Neuron (in vitro differentiated cells): ENCODE measurements around the gene C19orf25.
A peak's percentile ranks its signal among the peaks of the same experiment; 100 is the strongest.
"Not testable (repeated sequence)": the region's sequence is repeated elsewhere in the genome, so short reads cannot be mapped to it uniquely, and the experiment has no call there.

Experiments
- H2AFZ ChIP-seq: one replicate; pipeline ENCODE4 v1.6.1; 2013; ENCODE audit warnings: low read depth, mild to moderate bottlenecking, inconsistent platforms, low read length, moderate library complexity
- H3K27me3 ChIP-seq: one replicate; pipeline ENCODE4 v1.6.1; 2013; ENCODE audit warnings: low read length; ENCODE audit not compliant: insufficient read depth
- H3K36me3 ChIP-seq: one replicate; pipeline ENCODE4 v1.6.1; 2013; ENCODE audit warnings: low read length; ENCODE audit not compliant: insufficient read depth
- H3K4me1 ChIP-seq: one replicate; pipeline ENCODE4 v1.6.1; 2013; ENCODE audit warnings: low read length; ENCODE audit not compliant: insufficient read depth
- H3K4me3 ChIP-seq: 2 replicates; pipeline ENCODE4 v1.5.1; 2013; ENCODE audit warnings: mild to moderate bottlenecking, low read length, moderate library complexity
- H3K9me3 ChIP-seq: one replicate; pipeline ENCODE4 v1.6.1; 2013; ENCODE audit warnings: low read length

The C19orf25 gene

GRCh38 chr19:1509602-1510441 lies 30.8 kb upstream of the C19orf25 start:
- Histone ChIP-seq H3K9me3 (peaks cover 3% of the 10 kb centered on the region), H3K4me3 (no peak overlapping the region), H2AFZ (no peak overlapping the region), H3K4me1 (no peaks in the 10 kb centered on the region), H3K27me3 (peaks cover 28% of the 10 kb centered on the region), H3K36me3 (no peaks in the 10 kb centered on the region)

DNA sequence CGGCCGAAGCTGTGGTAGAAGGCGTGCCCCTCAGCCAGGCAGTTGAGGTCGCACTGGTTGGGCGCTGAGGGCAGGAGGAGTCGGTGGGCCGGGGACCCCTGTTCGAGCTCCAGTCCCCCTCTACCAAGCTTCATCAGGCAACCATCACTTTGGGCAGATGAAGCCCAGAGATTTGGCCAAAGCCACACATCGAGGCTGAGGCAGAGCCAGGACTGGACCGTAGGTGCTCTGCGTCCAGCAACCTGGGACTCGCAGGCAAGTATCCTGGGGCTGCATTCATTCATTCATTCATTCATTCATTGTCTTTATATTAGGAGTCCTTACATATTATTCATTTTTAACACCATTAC lies 29.5 kb upstream of the C19orf25 start:
- Histone ChIP-seq H3K4me1 (no peaks in the 10 kb centered on the region), H3K36me3 (no peaks in the 10 kb centered on the region), H2AFZ (no peak overlapping the region), H3K27me3 (peaks cover 22% of the 10 kb centered on the region), H3K9me3 (peaks cover 3% of the 10 kb centered on the region), H3K4me3 (peak overlapping the region; percentile 38)

DNA sequence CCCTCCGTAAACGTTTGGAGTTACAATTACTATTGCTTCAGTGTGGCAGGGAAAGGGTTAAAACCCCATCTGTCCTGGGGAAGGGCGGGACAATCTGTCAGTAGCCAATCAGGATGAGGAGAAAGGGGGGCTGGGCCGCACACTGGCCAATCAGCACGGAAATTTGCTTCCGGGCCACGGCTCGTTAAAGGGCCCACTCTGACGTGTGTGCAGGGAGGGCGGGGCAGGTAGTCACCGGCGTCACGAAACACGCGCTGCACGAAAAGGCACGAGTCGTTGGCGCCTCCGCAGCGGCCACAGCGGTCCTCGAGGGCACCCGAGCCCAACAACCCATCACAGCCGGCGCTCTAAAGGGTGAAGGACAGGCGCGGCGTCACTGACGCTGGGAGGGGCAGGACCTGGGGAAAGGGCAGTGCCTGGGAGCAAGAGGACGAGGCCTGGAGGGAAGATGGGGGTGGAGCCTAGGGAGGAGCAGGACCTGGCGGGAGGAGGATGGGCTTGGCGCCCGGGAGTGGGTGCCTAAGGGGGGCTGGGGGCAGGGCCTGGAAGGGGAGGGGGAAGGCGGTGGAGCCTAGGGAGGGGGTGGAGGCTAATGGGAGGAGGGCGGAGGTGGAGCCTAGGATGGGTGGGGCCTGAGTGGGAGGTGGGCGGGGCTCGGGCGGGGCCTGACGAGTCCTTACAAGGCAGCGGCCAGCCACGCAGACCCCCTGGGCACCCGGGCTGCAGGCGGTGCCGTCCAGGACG lies 28.9 kb upstream of the C19orf25 start:
- Histone ChIP-seq H2AFZ (peak overlapping the region; percentile 75), H3K9me3 (peaks cover 3% of the 10 kb centered on the region), H3K4me1 (no peaks in the 10 kb centered on the region), H3K36me3 (no peaks in the 10 kb centered on the region), H3K4me3 (peak overlapping the region; percentile 58), H3K27me3 (peaks cover 21% of the 10 kb centered on the region)

- no peak overlapping the region for H2AFZ ChIP-seq
- H3K4me3 ChIP-seq, result no peak overlapping the region
- no peaks in the 10 kb centered on the region for H3K36me3 ChIP-seq
- H3K9me3 ChIP-seq, result peaks cover 3% of the 10 kb centered on the region
- H3K4me1 ChIP-seq, result no peaks in the 10 kb centered on the region
- peaks cover 16% of the 10 kb centered on the region for H3K27me3 ChIP-seq
Observed at GRCh38 chr19:1507192-1507660, 28.2 kb upstream of the C19orf25 start.

DNA sequence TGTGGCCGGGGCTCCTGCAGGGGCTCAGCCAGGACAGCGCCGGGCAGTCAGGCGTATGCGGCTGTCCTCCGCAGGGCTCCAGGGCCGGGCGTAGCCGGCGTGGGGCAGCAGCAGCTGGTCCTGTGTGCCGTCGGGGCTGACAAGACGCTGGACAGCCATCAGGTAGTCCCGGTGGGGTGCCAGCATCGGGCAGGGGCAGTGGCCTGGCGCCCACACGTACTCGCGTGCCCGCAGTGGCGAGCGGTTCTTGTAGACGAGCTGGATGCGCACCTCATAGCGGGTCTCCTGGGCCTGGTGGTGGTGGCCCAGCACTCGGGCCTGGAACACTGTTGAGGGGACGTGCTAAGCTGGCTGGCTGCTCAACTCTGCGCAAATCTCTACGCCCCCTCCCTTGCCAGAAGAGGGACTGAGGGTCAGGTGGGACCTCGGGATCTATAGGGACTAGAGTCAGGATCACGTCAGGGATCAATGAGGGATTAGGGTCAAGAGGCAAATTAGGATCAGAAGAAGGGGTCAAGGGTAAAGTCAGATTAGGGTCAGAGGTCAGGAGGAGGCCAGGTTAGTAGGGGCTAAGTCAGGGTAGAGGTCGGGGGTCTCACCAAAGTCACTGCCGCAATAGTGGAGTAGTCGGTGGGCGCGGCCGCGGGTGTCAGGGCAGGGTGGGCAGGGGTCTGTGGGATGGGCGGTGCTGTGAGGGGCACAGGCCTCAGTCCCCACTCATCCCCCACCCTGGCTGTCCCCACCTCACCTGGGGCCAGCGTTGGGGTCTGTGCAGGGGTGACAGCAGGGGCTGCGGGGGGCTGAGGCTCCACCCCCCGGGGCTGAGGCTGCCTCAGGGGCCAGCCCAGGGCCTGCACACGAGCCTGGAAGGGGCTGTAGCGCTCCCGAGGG lies 27.2 kb upstream of the C19orf25 start:
- no peak overlapping the region for H2AFZ ChIP-seq
- H3K27me3 ChIP-seq, result peaks cover 13% of the 10 kb centered on the region
- H3K4me3 ChIP-seq, result no peak overlapping the region
- peaks cover 3% of the 10 kb centered on the region for H3K9me3 ChIP-seq
- H3K36me3 ChIP-seq, result no peaks in the 10 kb centered on the region
- no peaks in the 10 kb centered on the region for H3K4me1 ChIP-seq

DNA sequence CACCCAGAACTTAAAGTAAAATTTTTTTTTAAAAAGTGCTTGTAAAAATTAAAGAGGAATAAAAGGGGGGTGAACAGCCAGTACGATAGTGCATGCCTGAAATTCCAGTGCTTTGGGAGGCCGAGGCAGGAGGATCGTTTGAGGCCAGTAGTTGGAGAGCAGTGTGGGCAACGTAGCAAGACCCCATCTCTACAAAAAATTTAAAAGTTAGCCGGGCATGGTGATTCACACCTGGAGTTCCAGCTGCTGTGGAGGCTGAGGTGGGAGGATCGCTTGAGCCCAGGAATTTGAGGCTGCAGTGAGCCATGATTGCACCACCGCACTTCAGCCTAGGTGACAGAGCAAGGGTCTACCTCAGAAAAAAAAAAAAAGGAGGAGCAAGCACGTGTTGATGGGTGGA lies 26.0 kb upstream of the C19orf25 start:
- peaks cover 5% of the 10 kb centered on the region for H3K27me3 ChIP-seq
- H3K4me3 ChIP-seq, result no peak overlapping the region
- peaks cover 3% of the 10 kb centered on the region for H3K9me3 ChIP-seq
- H3K4me1 ChIP-seq, result no peaks in the 10 kb centered on the region
- H2AFZ ChIP-seq, result no peak overlapping the region
- H3K36me3 ChIP-seq, result no peaks in the 10 kb centered on the region

DNA sequence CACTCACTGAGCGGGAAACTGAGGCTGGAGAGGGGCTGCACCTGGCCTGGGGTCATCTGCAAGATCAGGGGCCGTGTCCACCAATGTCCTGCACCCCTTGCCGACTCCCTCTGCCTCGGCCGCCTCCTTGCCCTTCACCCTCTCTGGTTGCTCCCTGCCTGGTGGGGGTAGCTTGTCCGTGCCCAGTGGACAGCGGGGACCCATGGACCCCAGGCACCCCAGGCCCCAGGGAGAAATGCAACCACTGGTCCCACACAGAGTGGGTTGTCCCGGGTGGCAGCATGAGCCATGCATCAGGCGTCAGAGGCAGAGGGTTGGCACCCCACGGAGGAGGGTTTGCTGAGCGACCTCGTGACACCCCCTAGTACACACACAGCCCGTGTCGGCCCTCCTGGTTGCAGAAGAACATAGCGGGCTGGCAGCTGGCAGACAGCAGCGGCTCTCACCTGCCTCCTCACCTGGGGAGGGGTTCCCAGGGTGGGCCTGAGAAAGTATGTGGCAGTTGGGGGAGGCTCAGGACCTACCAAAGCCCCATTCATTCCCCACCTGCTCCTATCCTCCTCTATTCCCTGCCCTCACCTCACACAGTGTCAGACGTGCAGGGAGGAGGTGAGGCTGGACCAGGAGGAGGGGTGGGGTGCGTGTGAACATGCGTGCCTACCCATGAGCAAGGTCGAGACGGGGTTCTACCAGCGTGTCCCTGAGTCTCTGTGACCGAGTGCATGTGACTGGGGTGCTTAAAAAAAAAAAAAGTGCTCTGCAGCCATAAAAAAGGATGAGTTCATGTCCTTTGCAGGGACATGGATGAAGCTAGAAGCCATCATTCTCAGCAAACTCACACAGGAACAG lies 25.1 kb upstream of the C19orf25 start:
- Histone ChIP-seq H3K9me3 (peaks cover 3% of the 10 kb centered on the region), H3K27me3 (peaks cover 4% of the 10 kb centered on the region), H3K36me3 (no peaks in the 10 kb centered on the region), H3K4me1 (no peaks in the 10 kb centered on the region), H2AFZ (no peak overlapping the region), H3K4me3 (no peak overlapping the region)

DNA sequence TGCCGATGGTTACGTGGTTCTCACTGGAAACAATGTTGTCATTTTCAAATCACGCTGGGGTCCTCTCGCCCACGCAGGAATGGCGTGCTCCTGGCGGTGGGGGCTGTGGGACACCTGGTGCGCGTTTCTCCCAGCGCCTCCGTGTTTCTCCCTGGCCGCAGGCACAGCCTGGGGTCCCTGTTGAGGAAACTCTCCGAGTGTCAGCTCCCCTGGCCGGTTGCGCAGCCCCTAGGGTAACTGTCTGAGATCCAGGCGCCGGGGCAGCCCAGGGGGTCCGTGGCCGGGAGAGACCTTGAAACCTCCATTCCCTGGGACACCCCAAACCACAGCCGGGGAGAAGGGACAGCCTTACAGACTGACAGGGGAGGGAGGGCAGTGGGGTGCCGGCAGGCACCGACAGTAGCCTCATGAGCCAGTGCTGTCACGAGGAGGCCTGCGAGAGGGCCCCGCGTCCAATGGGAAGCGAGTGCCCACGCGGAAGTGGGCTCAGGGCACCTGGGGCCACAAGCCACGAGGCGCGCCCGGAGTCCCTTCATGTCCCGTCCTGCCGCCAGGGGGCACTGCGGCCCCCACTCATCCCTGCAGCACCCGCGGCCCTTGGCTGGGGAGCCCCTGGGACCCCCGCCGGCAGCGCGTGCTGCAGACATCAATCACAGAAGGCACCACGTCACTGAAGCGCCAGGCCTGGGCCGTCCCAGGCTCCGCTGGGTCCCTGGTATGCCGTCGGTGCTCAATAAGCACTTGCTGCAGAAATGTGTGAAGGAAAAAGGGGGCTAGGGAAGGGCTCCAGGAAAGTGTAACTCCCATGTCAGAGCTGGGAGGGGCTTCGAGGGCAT lies 24.3 kb upstream of the C19orf25 start:
- no peaks in the 10 kb centered on the region for H3K36me3 ChIP-seq
- H3K9me3 ChIP-seq, result peaks cover 3% of the 10 kb centered on the region
- peaks cover 2% of the 10 kb centered on the region for H3K4me1 ChIP-seq
- H3K4me3 ChIP-seq, result no peak overlapping the region
- H2AFZ ChIP-seq, result no peak overlapping the region
- H3K27me3 ChIP-seq, result peaks cover 4% of the 10 kb centered on the region

DNA sequence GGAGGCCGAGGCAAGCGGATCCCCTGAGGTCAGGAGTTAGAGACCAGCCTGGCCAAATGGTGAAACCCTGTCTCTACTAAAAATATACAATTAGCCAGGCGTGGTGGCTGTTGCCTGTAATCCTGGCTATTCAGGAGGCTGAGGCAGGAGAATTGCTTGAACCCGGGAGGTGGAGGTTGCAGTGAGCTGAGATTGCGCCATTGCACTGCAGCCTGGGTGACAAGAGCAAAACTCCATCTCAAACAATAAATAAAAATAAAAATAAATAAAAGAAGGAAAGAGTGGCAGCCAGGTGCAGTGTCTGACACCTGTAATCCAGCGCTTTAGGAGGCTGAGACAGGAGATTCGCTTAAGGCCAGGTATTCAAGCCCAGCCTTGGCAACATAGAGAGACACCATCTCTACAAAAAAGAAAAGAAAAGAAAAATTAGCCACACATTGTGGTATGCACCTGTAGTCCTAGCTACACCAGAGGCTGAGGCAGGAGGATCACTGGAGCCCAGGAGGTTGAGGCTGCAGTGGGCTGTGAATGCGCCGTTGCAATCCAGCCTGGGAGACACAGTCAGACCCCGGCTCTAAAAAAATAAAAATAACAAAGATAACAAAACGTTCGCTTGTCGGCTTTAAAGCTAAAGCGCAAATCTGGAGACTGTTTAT lies 23.5 kb upstream of the C19orf25 start:
- Histone ChIP-seq H2AFZ (no peak overlapping the region), H3K27me3 (peaks cover 4% of the 10 kb centered on the region), H3K4me3 (no peak overlapping the region), H3K36me3 (no peaks in the 10 kb centered on the region), H3K4me1 (peaks cover 4% of the 10 kb centered on the region), H3K9me3 (peaks cover 3% of the 10 kb centered on the region)

DNA sequence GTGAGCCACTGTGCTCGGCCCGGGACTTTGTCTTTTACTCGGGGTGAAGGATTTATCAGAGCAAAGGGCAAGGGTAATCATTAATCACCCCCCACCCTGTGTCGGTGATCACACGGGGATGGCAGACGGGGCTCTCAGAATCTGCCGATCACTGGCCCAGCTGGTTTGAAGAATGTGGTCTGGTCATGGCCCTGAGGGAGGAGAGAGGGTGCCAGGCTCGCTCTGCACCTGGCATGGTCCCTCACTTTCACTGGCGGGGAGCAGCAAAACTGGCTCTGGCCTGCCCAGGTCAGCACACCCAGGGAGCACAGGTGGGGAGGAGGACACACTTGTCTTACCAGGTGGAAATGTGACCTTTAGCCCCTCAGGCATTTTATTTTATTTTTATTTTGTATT lies 22.2 kb upstream of the C19orf25 start:
- peaks cover 4% of the 10 kb centered on the region for H3K4me1 ChIP-seq
- H2AFZ ChIP-seq, result no peak overlapping the region
- H3K36me3 ChIP-seq, result no peaks in the 10 kb centered on the region
- H3K27me3 ChIP-seq, result peaks cover 4% of the 10 kb centered on the region
- no peak overlapping the region for H3K4me3 ChIP-seq
- peaks cover 2% of the 10 kb centered on the region for H3K9me3 ChIP-seq

DNA sequence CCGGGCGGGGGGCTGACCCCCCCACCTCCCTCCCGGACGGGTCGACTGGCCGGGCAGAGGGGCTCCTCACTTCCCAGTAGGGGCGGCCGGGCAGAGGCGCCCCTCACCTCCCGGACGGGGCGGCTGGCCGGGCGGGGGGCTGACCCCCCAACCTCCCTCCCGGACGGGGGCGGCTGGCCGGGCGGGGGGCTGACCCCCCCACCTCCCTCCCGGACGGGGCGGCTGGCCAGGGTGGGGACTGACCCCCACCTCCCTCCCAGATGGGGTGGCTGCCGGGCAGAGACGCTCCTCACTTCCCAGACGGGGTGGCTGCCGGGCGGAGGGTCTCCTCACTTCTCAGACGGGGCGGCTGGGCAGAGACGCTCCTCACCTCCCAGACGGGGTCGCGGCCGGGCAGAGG lies 20.2 kb upstream of the C19orf25 start:
- H3K4me1 ChIP-seq, H3K36me3 ChIP-seq, H2AFZ ChIP-seq, H3K9me3 ChIP-seq, H3K27me3 ChIP-seq, H3K4me3 ChIP-seq: not testable (repeated sequence)
